Erythroblast (primary cell): ENCODE results near the gene ASCL2.

ENCODE experiments used
- GATA1 ChIP-seq: IDR thresholded peaks from 2 replicates; pipeline ENCODE4 v1.6.1; 2011; ENCODE audit warnings: low read depth, mild to moderate bottlenecking, control low read depth, low read length, moderate library complexity
- POLR2A ChIP-seq: IDR thresholded peaks from 2 replicates; pipeline ENCODE4 v1.6.1; 2011; ENCODE audit warnings: mild to moderate bottlenecking, low read length

DNA sequence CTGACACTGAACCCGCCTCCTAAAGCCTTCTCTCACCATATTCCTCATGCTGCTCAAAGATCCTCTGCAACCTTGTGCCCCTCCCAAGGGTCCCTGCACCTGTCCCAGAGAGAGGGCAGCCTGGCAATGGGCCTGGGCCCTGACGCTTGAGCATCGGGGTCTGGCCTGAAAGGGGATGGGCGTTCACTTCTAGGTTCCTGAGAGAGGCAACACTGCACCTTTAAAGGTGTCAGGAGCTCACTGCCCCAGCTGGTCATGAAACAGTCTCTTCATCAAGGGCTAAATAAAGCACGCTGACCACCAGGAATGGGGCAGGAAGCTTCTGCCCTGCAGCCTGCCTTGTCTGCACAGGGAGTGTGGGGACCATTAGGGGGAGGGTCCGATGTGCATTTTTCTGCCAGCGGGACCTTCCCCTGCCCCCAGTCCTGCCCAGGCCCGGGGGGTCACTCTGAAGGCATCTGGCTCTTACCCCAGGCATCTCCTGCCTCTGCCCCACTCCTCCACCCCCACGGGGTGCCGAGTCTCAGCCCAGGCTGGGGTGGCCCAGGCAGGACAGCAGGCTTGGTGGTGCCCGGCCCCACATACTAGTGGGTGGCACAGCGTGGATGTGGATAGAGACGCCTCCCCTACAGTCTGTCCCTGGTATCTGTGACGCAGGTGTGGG lies 27.9 kb upstream of the ASCL2 start:
- TF ChIP-seq POLR2A (no peak), GATA1 (no peak)
